ENCODE data around the gene JTB. TPM values are rescaled to one million over a fixed set of nuclear protein-coding genes. Genes with fewer than 3 reads are reported as not detected.

Gene JTB
- total and polyA plus RNA-seq, 2 of the 4 experiments (the other 2 are of a cell fraction), result 123 to 138 TPM

DNA sequence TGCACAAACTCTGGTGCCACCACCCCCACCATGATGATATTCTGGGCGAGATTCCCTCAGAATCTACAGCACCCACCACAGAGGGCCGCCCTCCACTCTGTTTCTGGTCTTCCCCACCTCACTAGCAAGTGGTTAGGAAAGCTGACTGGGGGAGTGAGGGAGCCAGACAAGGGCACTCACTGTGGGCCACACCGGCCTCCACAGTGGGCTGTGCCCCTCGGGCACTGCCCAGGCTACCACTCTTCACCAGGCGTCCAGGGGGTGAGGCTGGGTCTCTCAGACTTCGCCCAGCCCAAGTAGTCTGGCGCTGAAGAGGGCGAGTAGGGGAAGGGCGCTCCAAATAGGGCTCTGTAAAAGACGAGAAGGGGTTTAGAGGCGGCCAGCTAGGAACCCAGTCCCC is 43.5 kb downstream of the JTB start:
- intact Hi-C loops (cut with micrococcal nuclease) (no loop called here), in situ Hi-C loops (cut with MboI; ENCODE audit: low sequenced_read_pairs) (no loop called here), dilution Hi-C loops (cut with HindIII; ENCODE audit: low sequenced_read_pairs, unreplicated experiment) (no loop called here)
- Histone ChIP-seq H3K27me3 (ENCODE audit: control insufficient read depth, insufficient read depth, low read length) (no peaks in the 10 kb centered on the region), H2BK5ac (ENCODE audit: low read depth, low read length, poor library complexity, severe bottlenecking) (no peak overlapping the region), H3K36me3 (ENCODE audit: control insufficient read depth, insufficient read depth, low read length) (peaks cover 66% of the 10 kb centered on the region), H2AK5ac (ENCODE audit: low read depth, low read length) (no peak overlapping the region), H4K5ac (ENCODE audit: low read depth, low read length) (no peak overlapping the region), H3K56ac (ENCODE audit: extremely low read depth, insufficient read depth, low read length) (no peak overlapping the region), H3K9me1 (ENCODE audit: insufficient read depth, low read length) (peaks cover 6% of the 10 kb centered on the region), H2BK20ac (ENCODE audit: low read depth, low read length) (no peak overlapping the region), H4K91ac (ENCODE audit: insufficient read depth, low read depth, low read length) (no peak overlapping the region), H2AK9ac (replicated peaks; ENCODE audit: low read depth, low read length, poor library complexity) (peak overlapping the region; percentile 16), H3K9ac (ENCODE audit: low read depth, low read length) (no peak overlapping the region), H3K4me3 (ENCODE audit: insufficient read depth, low read depth, low read length) (no peak overlapping the region), H3K4ac (ENCODE audit: low read depth, low read length) (no peak overlapping the region), H4K20me1 (ENCODE audit: insufficient read depth, low read length) (peaks cover 4% of the 10 kb centered on the region; the same call in 1 of the 2 replicates), H3K27ac (ENCODE audit: insufficient read depth, low read length) (no peak overlapping the region), H3K4me2 (ENCODE audit: low read depth, low read length) (no peak overlapping the region), H3K14ac (replicated peaks; ENCODE audit: low read depth, low read length) (no peak overlapping the region), H2BK15ac (ENCODE audit: low read depth, low read length) (no peak overlapping the region), H3K4me1 (ENCODE audit: control insufficient read depth, insufficient read depth, low read length) (peaks cover 3% of the 10 kb centered on the region), H3K23ac (ENCODE audit: low read depth, low read length) (no peak overlapping the region), H3K18ac (ENCODE audit: low read depth, low read length) (no peak overlapping the region), H4K8ac (ENCODE audit: low read depth in 2 of 2, low read length in 2 of 2) (no peak overlapping the region), H3K79me1 (ENCODE audit: low read depth in 1 of 2, low read length in 2 of 2) (peaks cover 0 to 5% of the 10 kb centered on the region in 2 experiments; a peak in 2 of 4 replicates), H3K9me3 (ENCODE audit: control insufficient read depth, insufficient read depth, low read length) (no peaks in the 10 kb centered on the region), H2BK120ac (ENCODE audit: low read depth, low read length) (no peak overlapping the region), H2AFZ (replicated peaks; ENCODE audit: low read length, poor library complexity) (no peak overlapping the region)
- no peak for DNase-seq
- TF ChIP-seq, protein P1, sequence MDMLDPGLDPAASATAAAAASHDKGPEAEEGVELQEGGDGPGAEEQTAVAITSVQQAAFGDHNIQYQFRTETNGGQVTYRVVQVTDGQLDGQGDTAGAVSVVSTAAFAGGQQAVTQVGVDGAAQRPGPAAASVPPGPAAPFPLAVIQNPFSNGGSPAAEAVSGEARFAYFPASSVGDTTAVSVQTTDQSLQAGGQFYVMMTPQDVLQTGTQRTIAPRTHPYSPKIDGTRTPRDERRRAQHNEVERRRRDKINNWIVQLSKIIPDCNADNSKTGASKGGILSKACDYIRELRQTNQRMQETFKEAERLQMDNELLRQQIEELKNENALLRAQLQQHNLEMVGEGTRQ (IDR thresholded peaks at IDR 0.05; ENCODE audit: low read depth, low read length), result no peak
- TF ChIP-seq NFE2L2 (IDR thresholded peaks at IDR 0.05; ENCODE audit: low read depth, low read length), result no peak
- TF ChIP-seq, protein P2, sequence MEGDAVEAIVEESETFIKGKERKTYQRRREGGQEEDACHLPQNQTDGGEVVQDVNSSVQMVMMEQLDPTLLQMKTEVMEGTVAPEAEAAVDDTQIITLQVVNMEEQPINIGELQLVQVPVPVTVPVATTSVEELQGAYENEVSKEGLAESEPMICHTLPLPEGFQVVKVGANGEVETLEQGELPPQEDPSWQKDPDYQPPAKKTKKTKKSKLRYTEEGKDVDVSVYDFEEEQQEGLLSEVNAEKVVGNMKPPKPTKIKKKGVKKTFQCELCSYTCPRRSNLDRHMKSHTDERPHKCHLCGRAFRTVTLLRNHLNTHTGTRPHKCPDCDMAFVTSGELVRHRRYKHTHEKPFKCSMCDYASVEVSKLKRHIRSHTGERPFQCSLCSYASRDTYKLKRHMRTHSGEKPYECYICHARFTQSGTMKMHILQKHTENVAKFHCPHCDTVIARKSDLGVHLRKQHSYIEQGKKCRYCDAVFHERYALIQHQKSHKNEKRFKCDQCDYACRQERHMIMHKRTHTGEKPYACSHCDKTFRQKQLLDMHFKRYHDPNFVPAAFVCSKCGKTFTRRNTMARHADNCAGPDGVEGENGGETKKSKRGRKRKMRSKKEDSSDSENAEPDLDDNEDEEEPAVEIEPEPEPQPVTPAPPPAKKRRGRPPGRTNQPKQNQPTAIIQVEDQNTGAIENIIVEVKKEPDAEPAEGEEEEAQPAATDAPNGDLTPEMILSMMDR (conservative IDR thresholded peaks at IDR 0.05; ENCODE audit: low read depth, low read length), result no peak
- TF ChIP-seq MXI1 (IDR thresholded peaks at IDR 0.05; ENCODE audit: borderline replicate concordance, low read depth, low read length), result no peak
- no peak for TF ChIP-seq FOS (IDR thresholded peaks at IDR 0.05; ENCODE audit: low read depth, low read length)
- no peak for TF ChIP-seq CEBPB (IDR thresholded peaks at IDR 0.05; ENCODE audit: low read depth, low read length)
- TF ChIP-seq RFX5 (IDR thresholded peaks at IDR 0.05; ENCODE audit: low read depth, low read length), result no peak
- TF ChIP-seq, protein P3, sequence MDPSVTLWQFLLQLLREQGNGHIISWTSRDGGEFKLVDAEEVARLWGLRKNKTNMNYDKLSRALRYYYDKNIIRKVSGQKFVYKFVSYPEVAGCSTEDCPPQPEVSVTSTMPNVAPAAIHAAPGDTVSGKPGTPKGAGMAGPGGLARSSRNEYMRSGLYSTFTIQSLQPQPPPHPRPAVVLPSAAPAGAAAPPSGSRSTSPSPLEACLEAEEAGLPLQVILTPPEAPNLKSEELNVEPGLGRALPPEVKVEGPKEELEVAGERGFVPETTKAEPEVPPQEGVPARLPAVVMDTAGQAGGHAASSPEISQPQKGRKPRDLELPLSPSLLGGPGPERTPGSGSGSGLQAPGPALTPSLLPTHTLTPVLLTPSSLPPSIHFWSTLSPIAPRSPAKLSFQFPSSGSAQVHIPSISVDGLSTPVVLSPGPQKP (IDR thresholded peaks at IDR 0.05; ENCODE audit: borderline replicate concordance, low read depth, low read length), result no peak
- TF ChIP-seq SMC3 (IDR thresholded peaks at IDR 0.05; ENCODE audit: low read depth, low read length), result no peak
- TF ChIP-seq MAFK (IDR thresholded peaks at IDR 0.05; ENCODE audit: low read depth, low read length), result no peak
- no peak for TF ChIP-seq MAZ (IDR thresholded peaks at IDR 0.05; ENCODE audit: borderline replicate concordance, low read depth, low read length)
- no peak for TF ChIP-seq RCOR1 (IDR thresholded peaks at IDR 0.05; ENCODE audit: insufficient replicate concordance, low read length)
- no peak for TF ChIP-seq CHD1 (IDR thresholded peaks at IDR 0.05; ENCODE audit: low read depth, low read length)
- TF ChIP-seq RAD21 (IDR thresholded peaks at IDR 0.05; ENCODE audit: low read length), result no peak
- TF ChIP-seq POLR2A (IDR thresholded peaks at IDR 0.05; ENCODE audit: low read depth, low read length), result no peak
- no peak for TF ChIP-seq BHLHE40 (IDR thresholded peaks at IDR 0.05; ENCODE audit: low read depth, low read length)
- no peak for ATAC-seq (ENCODE audit: low read depth)
- CTCF ChIA-PET, result no interaction called here
- no TSS peak for BruUV-seq (replicated peaks)
- 100% methylated on average over 5 of the region's 11 CpGs; no CpG with 5 or more reads in 1 of the 2 experiments for WGBS, 2 experiments (ENCODE audit: extremely low coverage in 2 of 2, insufficient read length in 1 of 2)
- POLR2A ChIA-PET (ENCODE audit: unreplicated experiment), result no interaction called here
